GM15510 (cell line): ENCODE data around the gene AP2M1.

Source experiments
- POLR2A ChIP-seq: IDR thresholded peaks from 3 replicates; pipeline ENCODE4 v1.6.1; 2011; ENCODE audit warnings: borderline replicate concordance; ENCODE audit not compliant: insufficient read length; ENCODE audit errors: extremely low read depth

AP2M1 gene

GRCh38 chr3:184228376-184229137 lies 53.9 kb downstream of the AP2M1 start:
- TF ChIP-seq POLR2A, result no peak

- TF ChIP-seq POLR2A, result no peak
These were observed 54.9 kb downstream of the AP2M1 start, which contains the start of gene VWA5B2 for GRCh38 chr3:184229394-184230080. VWA5B2 (plus strand) TSS chr3:184229585; CDS start chr3:184230529, 944 bp downstream.

- no peak for TF ChIP-seq POLR2A
These were observed 55.5 kb downstream of the AP2M1 start for GRCh38 chr3:184230081-184230602.

GRCh38 chr3:184230603-184231528 lies 56.2 kb downstream of the AP2M1 start:
- TF ChIP-seq POLR2A, result no peak

GRCh38 chr3:184231671-184232070 lies 57.0 kb downstream of the AP2M1 start:
- no peak for TF ChIP-seq POLR2A

GRCh38 chr3:184233127-184233843 lies 58.6 kb downstream of the AP2M1 start:
- no peak for TF ChIP-seq POLR2A
